Measurements from ENCODE around the gene SLC39A11.
"Not testable (repeated sequence)": the region's sequence is repeated elsewhere in the genome, so short reads cannot be mapped to it uniquely, and the experiment has no call there.

GRCh38 chr17:72824267-72824666 is 268.2 kb downstream of the SLC39A11 start:
- TF ChIP-seq CTCF, POLR2A (IDR thresholded peaks at IDR 0.05): not testable (repeated sequence)

Data from esophagus squamous epithelium (tissue), 4 donors.